Coronary artery (tissue), 2 donors: Measurements from ENCODE around the gene VWC2.

Experiments
- DNase-seq: peaks from one replicate; pipeline ENCODE4 v3.0.0-alpha.2; 2017; ENCODE audit warnings: low spot score
- H3K27ac ChIP-seq, 2 donors: fragments of 200-600 bp; sonication (generic); one replicate each; pipeline ENCODE4 v1.5.1; 2016 to 2019
- H3K4me3 ChIP-seq: fragments of 200-600 bp; sonication (generic); 2 replicates; pipeline ENCODE4 v1.5.1; 2016; ENCODE audit warnings: mild to moderate bottlenecking, moderate library complexity
- CTCF ChIP-seq: fragments of 200-600 bp; sonication (generic); IDR thresholded peaks from one replicate; pipeline ENCODE4 v1.5.1; 2019; ENCODE audit warnings: antibody characterized with exemption

The VWC2 gene

DNA sequence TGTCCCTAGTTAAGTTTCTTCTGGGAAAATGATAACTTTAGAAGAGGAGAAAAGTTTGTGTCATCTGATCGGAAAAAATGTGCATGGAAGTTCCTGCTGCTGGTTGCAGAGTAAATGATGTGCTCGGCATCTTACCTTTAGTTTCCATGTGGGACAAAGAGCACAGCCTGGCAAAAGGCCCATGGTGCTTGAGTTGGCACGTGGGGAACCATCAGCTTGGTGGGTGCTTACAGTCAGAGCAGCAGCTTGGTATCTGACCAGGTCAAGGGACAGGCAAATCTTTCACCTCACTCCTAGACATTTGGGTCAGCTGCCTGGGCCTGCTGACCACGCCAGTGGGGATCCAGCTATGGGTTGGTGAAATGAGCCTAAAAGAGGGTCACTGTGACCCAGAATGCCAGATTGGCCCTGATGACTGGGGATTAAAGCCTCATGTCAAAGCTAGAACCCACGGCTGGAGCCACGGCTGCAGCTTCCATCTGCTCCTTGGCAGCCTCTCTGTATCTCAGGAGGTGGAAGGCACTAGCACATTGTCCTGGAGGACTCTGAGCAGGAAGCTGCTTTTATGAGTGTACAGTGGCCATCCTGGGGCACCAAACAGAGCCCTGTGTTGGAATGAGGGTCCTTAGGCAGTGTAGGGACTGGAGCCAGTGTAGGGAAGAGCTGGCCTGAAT, 24.7 kb downstream of the VWC2 start:
- Histone ChIP-seq H3K27ac (no peak overlapping the region), H3K4me3 (no peak overlapping the region)
- no peak for TF ChIP-seq CTCF
- no peak for DNase-seq

DNA sequence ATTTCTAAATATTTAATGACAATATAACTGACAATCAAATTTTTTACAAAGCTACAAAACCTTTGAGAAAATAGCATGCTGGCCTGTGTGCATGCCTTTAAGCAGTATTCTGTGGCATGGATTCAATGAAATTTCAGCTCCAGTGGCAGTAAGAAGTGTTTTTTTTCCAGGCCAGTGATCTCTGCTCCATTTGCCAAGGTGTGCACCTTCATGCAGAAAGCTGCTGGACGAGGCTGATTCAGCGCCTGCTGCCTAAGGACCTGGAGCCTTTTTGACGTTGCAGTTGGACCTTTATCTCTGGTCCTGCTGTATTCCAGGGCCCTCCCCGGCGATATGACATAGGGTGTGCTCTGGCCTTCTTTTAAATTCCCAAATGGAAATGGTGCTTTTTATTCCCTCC, 26.6 kb downstream of the VWC2 start:
- DNase-seq = no peak
- H3K4me3 ChIP-seq = no peak overlapping the region
- no peak for TF ChIP-seq CTCF
- H3K27ac ChIP-seq = no peak overlapping the region

GRCh38 chr7:49802600-49802999, 29.2 kb downstream of the VWC2 start:
- TF ChIP-seq CTCF = no peak
- no peak for DNase-seq
- Histone ChIP-seq H3K4me3 (no peak overlapping the region), H3K27ac (no peak overlapping the region)

- no peak for TF ChIP-seq CTCF
- H3K4me3 ChIP-seq = no peak overlapping the region
- no peak overlapping the region for H3K27ac ChIP-seq
- DNase-seq = no peak
These were observed 30.4 kb downstream of the VWC2 start for GRCh38 chr7:49803812-49804211.

DNA sequence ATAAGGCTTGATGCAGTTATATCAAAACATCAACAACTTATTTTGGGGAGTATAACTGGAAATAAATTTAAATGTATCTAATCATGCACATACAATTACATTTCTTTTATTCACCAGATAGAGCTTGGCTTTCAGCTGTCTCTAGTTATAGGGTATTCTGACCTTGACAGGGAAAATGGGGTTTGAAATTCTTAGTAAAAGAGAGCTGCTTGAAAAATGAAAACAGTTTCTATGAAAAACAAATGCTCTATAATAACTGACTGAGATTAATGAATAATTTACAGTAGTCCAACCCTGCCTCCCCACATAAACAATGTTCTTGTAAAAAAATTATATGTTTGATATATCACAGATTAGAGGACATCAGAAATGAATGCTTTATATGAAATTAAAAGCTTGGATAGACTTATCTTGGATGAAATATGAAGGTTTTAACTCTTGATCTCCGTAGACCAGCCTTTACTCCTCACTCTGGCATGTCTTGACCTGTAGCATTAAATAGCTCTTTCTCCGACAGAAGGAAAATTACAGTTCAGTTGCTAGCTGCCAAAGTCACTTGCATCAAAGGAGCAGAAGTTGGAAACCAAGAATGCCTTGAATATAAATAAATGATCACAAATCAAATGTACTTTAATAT, 32.1 kb downstream of the VWC2 start:
- no peak for TF ChIP-seq CTCF
- H3K27ac ChIP-seq = no peak overlapping the region
- no peak for DNase-seq
- no peak overlapping the region for H3K4me3 ChIP-seq

- no peak for TF ChIP-seq CTCF
These were observed 39.1 kb downstream of the VWC2 start for GRCh38 chr7:49812534-49812933.

DNA sequence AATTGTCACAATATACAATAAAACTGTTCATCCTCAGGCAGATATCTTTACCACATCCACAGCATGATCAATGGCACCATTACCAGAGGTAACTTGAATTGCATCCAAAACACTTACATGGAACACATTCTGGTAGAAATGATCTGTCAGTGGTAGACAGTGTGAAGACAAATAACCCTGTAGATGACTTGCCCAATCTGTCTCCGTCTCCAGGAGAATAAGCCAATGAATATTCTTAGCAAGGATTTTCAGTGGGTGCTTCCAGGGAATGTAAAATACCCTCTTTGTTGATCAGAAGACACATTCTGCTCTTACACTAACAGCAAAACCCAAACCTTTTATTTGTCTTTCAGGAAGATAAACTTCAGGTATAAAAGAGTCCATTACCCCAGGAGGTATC, 43.8 kb downstream of the VWC2 start:
- no peak for TF ChIP-seq CTCF
- no peak overlapping the region for H3K27ac ChIP-seq
- DNase-seq = no peak
- no peak overlapping the region for H3K4me3 ChIP-seq

More at GRCh38 chr7:49812534-49812933, 39.1 kb downstream of the VWC2 start:
- Histone ChIP-seq H3K4me3 (no peak overlapping the region), H3K27ac (no peak overlapping the region)
- no peak for DNase-seq
